H1 (cell line): Measurements from ENCODE around the gene NDUFAF3. TPM values are rescaled to one million over a fixed set of nuclear protein-coding genes. Genes with fewer than 3 reads are reported as not detected.
A peak's percentile ranks its signal among the peaks of the same experiment; 100 is the strongest.

Experiments
- CTCF ChIA-PET: fragments of 300-600 bp; sonication (Branson Sonifier 250); formaldehyde crosslinking; loops from one replicate; lab custom pipeline; 2021; ENCODE audit not compliant: partially characterized antibody; lab: Charles Lee
- POLR2A ChIA-PET: fragments of 300-600 bp; sonication (Branson Sonifier 250); formaldehyde crosslinking; loops from one replicate; lab custom pipeline; 2021; ENCODE audit warnings: inconsistent platforms; ENCODE audit not compliant: partially characterized antibody; lab: Charles Lee
- DNase-seq, 2 experiments: peaks; one replicate each; pipeline versions ENCODE4 v3.0.0 to v3.0.0-alpha.2; 2010 to 2022; ENCODE audit warnings: low spot score in 2 of 2, low read depth in 1 of 2, mixed read lengths in 1 of 2
- FAIRE-seq: peaks from 2 replicates; lab custom pipeline; 2011; peaks lifted over from hg19 to GRCh38; lab: Jason Lieb, UNC
- H2AFZ ChIP-seq: 2 replicates; pipeline ENCODE4 v1.8.1; 2012; ENCODE audit warnings: low read length, inconsistent platforms
- H2AK5ac ChIP-seq: 2 replicates; pipeline ENCODE4 v1.6.1; 2013; ENCODE audit warnings: low read depth, low read length
- H2BK120ac ChIP-seq: replicated peaks from 2 replicates; pipeline ENCODE3; 2013; ENCODE audit warnings: low read depth, low read length, inconsistent platforms
- H2BK12ac ChIP-seq: 2 replicates; pipeline ENCODE4 v1.6.1; 2013; ENCODE audit warnings: low read depth, low read length
- H2BK15ac ChIP-seq: 2 replicates; pipeline ENCODE4 v1.6.1; 2013; ENCODE audit warnings: low read length
- H2BK20ac ChIP-seq: 2 replicates; pipeline ENCODE4 v1.6.1; 2013; ENCODE audit warnings: low read length
- H2BK5ac ChIP-seq: 2 replicates; pipeline ENCODE4 v1.6.1; 2013; ENCODE audit warnings: low read depth, low read length
- H3K14ac ChIP-seq: 2 replicates; pipeline ENCODE4 v1.6.1; 2013; ENCODE audit warnings: inconsistent platforms; ENCODE audit not compliant: insufficient read length
- H3K18ac ChIP-seq: 2 replicates; pipeline ENCODE4 v1.6.1; 2013; ENCODE audit warnings: low read length; ENCODE audit errors: extremely low read depth
- H3K23ac ChIP-seq: 2 replicates; pipeline ENCODE4 v1.6.1; 2013; ENCODE audit warnings: inconsistent platforms; ENCODE audit not compliant: insufficient read length
- H3K23me2 ChIP-seq: 2 replicates; pipeline ENCODE4 v1.6.1; 2013; ENCODE audit warnings: low read depth, low read length
- H3K27ac ChIP-seq: 2 replicates; pipeline ENCODE4 v1.6.1; 2011; ENCODE audit warnings: low read depth, low read length, inconsistent platforms
- H3K27me3 ChIP-seq, 4 experiments: replicated peaks in 1 of 4; 1 replicate in 1 of 4; 2 replicates in 3 of 4; pipeline versions ENCODE4 v1.6.1 to v1.8.1; 2011 to 2013; ENCODE audit warnings: low read length in 3 of 4, mild to moderate bottlenecking in 3 of 4, inconsistent platforms in 2 of 4, mixed read lengths in 2 of 4, moderate library complexity in 1 of 4; ENCODE audit not compliant: control insufficient read depth in 3 of 4, insufficient read depth in 3 of 4; ENCODE audit errors: extremely low read depth in 1 of 4
- H3K36me3 ChIP-seq, 4 experiments: 2 replicates each; pipeline versions ENCODE4 v1.6.1 to v1.8.1; 2011 to 2013; ENCODE audit warnings: mild to moderate bottlenecking in 4 of 4, low read length in 3 of 4, moderate library complexity in 2 of 4, control low read depth in 1 of 4, inconsistent platforms in 1 of 4; ENCODE audit not compliant: insufficient read depth in 4 of 4, control insufficient read depth in 2 of 4
- H3K4ac ChIP-seq: replicated peaks from 2 replicates; pipeline ENCODE3; 2013; ENCODE audit warnings: low read length, low read depth, mixed read lengths, inconsistent platforms; ENCODE audit not compliant: insufficient read length
- H3K4me1 ChIP-seq, 4 experiments: replicated peaks in 1 of 4; 1 replicate in 1 of 4; 2 replicates in 3 of 4; pipeline versions ENCODE4 v1.6.1 to v1.8.1; 2011 to 2013; ENCODE audit warnings: low read length in 3 of 4, inconsistent platforms in 2 of 4, mixed read lengths in 1 of 4; ENCODE audit not compliant: insufficient read depth in 4 of 4, control insufficient read depth in 3 of 4
- H3K4me2 ChIP-seq, 2 experiments: 2 replicates each; pipeline versions ENCODE4 v1.6.1 to v1.8.1; 2011 to 2013; ENCODE audit warnings: low read depth in 2 of 2, low read length in 2 of 2, control low read depth in 1 of 2, inconsistent platforms in 1 of 2, mild to moderate bottlenecking in 1 of 2; ENCODE audit not compliant: insufficient read depth in 1 of 2
- H3K4me3 ChIP-seq, 4 experiments: fragments of 200-600, 300-600 bp in 1 of 4; sonication (generic), shearing (Covaris generic), sonication (Bioruptor Twin) in 1 of 4; 2 replicates each; pipeline versions ENCODE4 v1.5.1 to v1.8.1; 2011 to 2016; ENCODE audit warnings: low read length in 4 of 4, low read depth in 3 of 4, control low read depth in 2 of 4, inconsistent platforms in 2 of 4, mild to moderate bottlenecking in 2 of 4, mixed read lengths in 1 of 4, moderate library complexity in 1 of 4; ENCODE audit not compliant: insufficient read depth in 2 of 4; ENCODE audit errors: extremely low read depth in 1 of 4
- H3K56ac ChIP-seq: replicated peaks from 2 replicates; pipeline ENCODE3; 2013; ENCODE audit warnings: low read depth, mild to moderate bottlenecking, mixed read lengths, low read length, inconsistent platforms; ENCODE audit not compliant: insufficient read length
- H3K79me1 ChIP-seq: 2 replicates; pipeline ENCODE4 v1.6.1; 2013; ENCODE audit warnings: low read depth, low read length, control low read depth
- H3K79me2 ChIP-seq, 2 experiments: 2 replicates each; pipeline versions ENCODE4 v1.6.1 to v1.8.1; 2012 to 2013; ENCODE audit warnings: low read length in 2 of 2, mild to moderate bottlenecking in 2 of 2, inconsistent platforms in 1 of 2; ENCODE audit not compliant: insufficient read depth in 2 of 2, control insufficient read depth in 1 of 2
- H3K9ac ChIP-seq, 4 experiments: replicated peaks in 1 of 4; 1 replicate in 1 of 4; 2 replicates in 3 of 4; pipeline versions ENCODE4 v1.6.1 to v1.8.1; 2011 to 2013; ENCODE audit warnings: low read depth in 3 of 4, low read length in 3 of 4, control low read depth in 2 of 4, mild to moderate bottlenecking in 2 of 4, moderate library complexity in 2 of 4, inconsistent platforms in 1 of 4; ENCODE audit errors: extremely low read depth in 1 of 4
- H3K9me3 ChIP-seq, 2 experiments: 2 replicates each; pipeline versions ENCODE4 v1.6.1 to v1.8.1; 2012 to 2013; ENCODE audit warnings: mild to moderate bottlenecking in 2 of 2, moderate library complexity in 2 of 2, control low read depth in 1 of 2, inconsistent platforms in 1 of 2, low read depth in 1 of 2, low read length in 1 of 2, mixed read lengths in 1 of 2; ENCODE audit not compliant: insufficient read depth in 2 of 2
- H4K20me1 ChIP-seq, 2 experiments: replicated peaks in 1 of 2; 2 replicates each; pipeline versions ENCODE3 to v1.8.1; 2011 to 2013; ENCODE audit warnings: inconsistent platforms in 2 of 2, low read length in 2 of 2, mild to moderate bottlenecking in 1 of 2; ENCODE audit not compliant: insufficient read depth in 2 of 2, control insufficient read depth in 1 of 2
- H4K5ac ChIP-seq: 2 replicates; pipeline ENCODE4 v1.6.1; 2013; ENCODE audit warnings: low read length, low read depth, mixed read lengths, inconsistent platforms; ENCODE audit not compliant: insufficient read length
- H4K8ac ChIP-seq: 2 replicates; pipeline ENCODE4 v1.8.0; 2013; ENCODE audit warnings: mild to moderate bottlenecking, moderate library complexity, low read length, inconsistent platforms; ENCODE audit not compliant: insufficient read depth; ENCODE audit errors: extremely low read depth
- H4K91ac ChIP-seq: replicated peaks from 2 replicates; pipeline ENCODE3; 2013; ENCODE audit warnings: low read length, mixed read lengths, inconsistent platforms; ENCODE audit not compliant: insufficient read length
- ATF3 ChIP-seq: IDR thresholded peaks from 2 replicates; pipeline ENCODE4 v1.6.1; 2011; ENCODE audit warnings: low read depth, mild to moderate bottlenecking, low read length; ENCODE audit not compliant: insufficient read depth
- BACH1 ChIP-seq: IDR thresholded peaks from 2 replicates; pipeline ENCODE4 v1.6.1; 2012; ENCODE audit warnings: low read length, improper control_type of control experiment
- CEBPB ChIP-seq: IDR thresholded peaks from 2 replicates; pipeline ENCODE4 v1.6.1; 2012; ENCODE audit warnings: low read depth, low read length
- CREB1 ChIP-seq: IDR thresholded peaks from 2 replicates; pipeline ENCODE4 v1.6.1; 2012; ENCODE audit warnings: inconsistent platforms
- GABPA ChIP-seq: IDR thresholded peaks from 2 replicates; pipeline ENCODE4 v1.6.1; 2011; ENCODE audit warnings: mild to moderate bottlenecking, low read length, moderate library complexity, borderline replicate concordance; ENCODE audit not compliant: insufficient read depth
- JUN ChIP-seq: IDR thresholded peaks from 2 replicates; pipeline ENCODE4 v1.6.1; 2011; ENCODE audit warnings: low read depth, mild to moderate bottlenecking, improper control_type of control experiment, low read length
- POLR2A ChIP-seq, 2 experiments: IDR thresholded peaks; 1 replicate in 1 of 2; 2 replicates in 1 of 2; pipeline ENCODE4 v1.6.1; 2011; ENCODE audit warnings: low read depth in 2 of 2, low read length in 2 of 2, mild to moderate bottlenecking in 2 of 2; ENCODE audit errors: control extremely low read depth in 1 of 2
- POLR2AphosphoS5 ChIP-seq: IDR thresholded peaks from 2 replicates; pipeline ENCODE4 v1.6.1; 2011; ENCODE audit warnings: low read depth, low read length
- RAD21 ChIP-seq, 2 experiments: IDR thresholded peaks in 1 of 2; conservative IDR thresholded peaks in 1 of 2; 2 replicates each; pipeline ENCODE4 v1.6.1; 2011; ENCODE audit warnings: low read depth in 2 of 2, low read length in 2 of 2, improper control_type of control experiment in 1 of 2, inconsistent platforms in 1 of 2, mild to moderate bottlenecking in 1 of 2, moderate library complexity in 1 of 2
- SP4 ChIP-seq: IDR thresholded peaks from 2 replicates; pipeline ENCODE4 v1.6.1; 2012; ENCODE audit warnings: low read length, inconsistent platforms
- WGBS, 2 experiments: shearing (Covaris generic) in 1 of 2; methylation state at CpG; one replicate each; pipeline versions ENCODE4 v1.1.6 to v1.1.7; 2013 to 2015; ENCODE audit warnings: low lambda C conversion rate in 2 of 2, mixed read lengths in 2 of 2, inconsistent platforms in 1 of 2, low coverage in 1 of 2, missing lambda C conversion rate in 1 of 2; ENCODE audit not compliant: insufficient replicate concordance in 2 of 2, insufficient coverage in 1 of 2, insufficient read length in 1 of 2; ENCODE audit errors: extremely low coverage in 1 of 2, missing lambda C conversion rate in 1 of 2; 5-methylcytosine and 5-hydroxymethylcytosine counted together
- polyA plus RNA-seq, 7 experiments: library from polyadenylated mRNA; depleted of rRNA in 3 of 7; stranded (reverse) in 5 of 7; unstranded in 2 of 7; fragments of >200 nt in 5 of 7; fragments of 200-250 nt in 2 of 7; gene quantifications; 1 replicate in 5 of 7; 2 replicates in 1 of 7; 4 replicates in 1 of 7; pipeline versions ENCODE4 v1.2.1 to v1.2.3, GENCODE V29; 2011 to 2013; ENCODE audit warnings: missing spikeins in 2 of 7, mixed read lengths in 2 of 7
- total RNA-seq: library from RNA; stranded (reverse); fragmentation: NEBNext Ultra II Directional; extraction: Animal tissue kit (Norgen Biotek cat#: 25700); gene quantifications from 2 replicates; pipeline ENCODE4 v1.2.1, GENCODE V29; 2021

Gene NDUFAF3
- total and polyA plus RNA-seq, 2 of the 8 experiments (the other 6 are each of a cell fraction or from before 2014, with no cell fraction given) = 27.8 to 45.5 TPM

GRCh38 chr3:48989796-48990635, 31.9 kb upstream of the NDUFAF3 start, which contains the start of gene P4HTM:
TSS of gene P4HTM (plus strand) at chr3:48990241. CDS start at chr3:48990257, 16 bp downstream.
- WGBS, 2 experiments = 2% methylated on average over 72 of the region's 91 CpGs; no CpG with 5 or more reads in 1 of the 2 experiments
- Histone ChIP-seq H3K4me2 (peak within 1 kb of the TSS; percentile 84 to 94), H3K18ac (peak within 1 kb of the TSS; percentile 97), H3K27me3 (no peaks in the 10 kb centered on the region), H3K56ac (peak within 1 kb of the TSS; percentile 86), H3K9ac (peak within 1 kb of the TSS; percentile 78 to 89 (median 84)), H3K23me2 (peaks cover 20% of the 10 kb centered on the region), H2BK12ac (peak within 1 kb of the TSS; percentile 80), H2AK5ac (peak within 1 kb of the TSS; percentile 33; the same call in 1 of the 2 replicates), H3K4me3 (peak within 1 kb of the TSS; percentile 66 to 83 (median 76)), H4K5ac (peak within 1 kb of the TSS; percentile 97), H3K9me3 (no peaks in the 10 kb centered on the region), H2AFZ (peak within 1 kb of the TSS; percentile 36; the same call in 1 of the 2 replicates), H3K79me1 (no peaks in the 10 kb centered on the region; the same call in 1 of the 2 replicates), H3K79me2 (peaks cover 0 to 21% of the 10 kb centered on the region in 2 experiments; a peak in 2 of 4 replicates), H2BK15ac (no peak within 1 kb of the TSS), H4K20me1 (peaks cover 3 to 4% of the 10 kb centered on the region in 2 experiments), H3K36me3 (peaks cover 0 to 5% (median 1%) of the 10 kb centered on the region in 4 experiments; a peak in 5 of 8 replicates), H2BK5ac (peak within 1 kb of the TSS; percentile 89), H4K8ac (peak within 1 kb of the TSS; percentile 85), H3K4ac (peak within 1 kb of the TSS; percentile 94), H3K14ac (no peak within 1 kb of the TSS), H3K23ac (no peak within 1 kb of the TSS), H3K27ac (peak within 1 kb of the TSS; percentile 87), H3K4me1 (peaks cover 7 to 17% (median 10%) of the 10 kb centered on the region in 4 experiments; a peak in 5 of 7 replicates), H4K91ac (peak within 1 kb of the TSS; percentile 96), H2BK120ac (peak within 1 kb of the TSS; percentile 62), H2BK20ac (0 out of 2 replicates have a peak within 1 kb of the TSS, but pooled peaks have one; percentile 48)
- DNase-seq = peak; percentile 63 to 84
- CTCF ChIA-PET = interaction anchor here (1.1 to 19.9 kb wide), 5 partner anchors 7 to 103 kb away, joined by 4 to 467 read pairs (median 22); partner anchors contain the start of genes DALRD3, NDUFAF3 and WDR6
- no peak for FAIRE-seq
- POLR2A ChIA-PET = interaction anchor here (0.9 to 38.8 kb wide), 13 partner anchors 10 to 452 kb away, joined by 3 to 1518 read pairs (median 5); partner anchors contain the start of genes CELSR3, DALRD3, IMPDH2 and NDUFAF3
- TF ChIP-seq GABPA (no peak), CREB1 (peak; percentile 94), SP4 (no peak), CEBPB (no peak), ATF3 (peak; percentile 52), BACH1 (no peak; the same call in 1 of the 2 replicates), POLR2AphosphoS5 (peak; percentile 83), RAD21 (IDR thresholded peaks at IDR 0.05 in 1 of 2, conservative IDR thresholded peaks at IDR 0.05 in 1 of 2; ENCODE audit: low read depth in 2 of 2, low read length in 2 of 2) (no peak), JUN (no peak), POLR2A (IDR thresholded peaks at IDR 0.05; ENCODE audit: control extremely low read depth in 1 of 2, low read depth in 2 of 2, low read length in 2 of 2) (peak in 1 of 2 experiments; percentile 64; a peak in 1 of 3 replicates)
